ENCODE results near the gene IFI44.
A peak's percentile ranks its signal among the peaks of the same experiment; 100 is the strongest.

- TF ChIP-seq SUZ12 (IDR thresholded peaks at IDR 0.05) (no peak), L3MBTL2 (conservative IDR thresholded peaks at IDR 0.05) (no peak), PKNOX1 (IDR thresholded peaks at IDR 0.05) (peak; percentile 66), BHLHE40 (IDR thresholded peaks at IDR 0.05; ENCODE audit: borderline replicate concordance) (no peak), FOXK2 (IDR thresholded peaks at IDR 0.05) (no peak), LEF1 (IDR thresholded peaks at IDR 0.05; ENCODE audit: borderline replicate concordance) (no peak), FOXA1 (IDR thresholded peaks at IDR 0.05) (no peak)
Observed at GRCh38 chr1:78619032-78619431, 30.6 kb upstream of the IFI44 start.

Measured in HEK293T (cell line).